HG03571 (cell line): ENCODE measurements around the gene STPG3.

ENCODE experiments used
- ATAC-seq: cut with Tn5 transposase; IDR thresholded peaks from one replicate; pipeline ENCODE4 v1.9.1; 2021; ENCODE audit not compliant: unreplicated experiment

Gene STPG3

DNA sequence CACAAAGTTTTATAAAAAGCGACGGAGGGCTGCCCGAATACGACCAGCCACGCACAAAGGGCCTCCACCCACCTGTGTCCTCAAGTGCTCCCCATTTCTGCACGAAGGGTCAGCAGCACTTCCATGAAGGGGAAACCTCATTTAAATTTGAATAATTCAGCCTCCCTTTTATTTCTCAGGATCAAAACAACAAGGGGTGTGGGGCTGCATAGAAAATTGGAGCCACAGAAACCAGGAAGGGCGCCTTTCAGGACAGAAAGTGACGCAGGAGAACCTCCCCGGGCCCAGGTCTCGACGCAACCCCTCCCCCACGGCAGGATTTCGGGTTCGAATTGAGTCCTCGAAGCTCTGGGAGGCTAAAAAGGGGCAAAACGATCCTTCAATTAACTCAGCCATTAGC, 48.9 kb downstream of the STPG3 start:
- no peak for ATAC-seq

DNA sequence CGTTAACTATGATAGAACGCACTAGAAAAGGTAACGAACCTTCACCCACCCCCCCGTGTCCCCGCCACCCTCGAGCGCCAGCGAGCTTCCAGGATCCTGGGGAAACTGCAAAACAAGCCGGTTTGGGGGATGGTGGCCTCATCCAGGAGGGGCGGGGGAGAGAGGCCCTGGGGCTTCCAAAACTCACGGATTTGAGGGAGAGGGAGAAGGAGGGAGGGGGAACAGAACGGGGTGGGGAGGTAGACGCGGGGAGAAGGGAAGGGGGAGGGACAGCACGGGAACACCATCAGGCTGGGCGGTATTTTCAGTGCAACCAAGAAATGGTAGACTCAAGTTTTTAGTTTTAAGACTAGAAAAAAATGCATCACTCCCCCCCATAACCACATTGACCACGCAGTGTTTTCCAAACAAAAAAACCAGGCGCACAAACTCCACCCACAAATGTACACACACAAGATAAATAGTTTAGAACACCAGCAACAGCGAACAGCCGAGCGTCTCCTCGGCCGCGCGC, 49.5 kb downstream of the STPG3 start:
- no peak for ATAC-seq

DNA sequence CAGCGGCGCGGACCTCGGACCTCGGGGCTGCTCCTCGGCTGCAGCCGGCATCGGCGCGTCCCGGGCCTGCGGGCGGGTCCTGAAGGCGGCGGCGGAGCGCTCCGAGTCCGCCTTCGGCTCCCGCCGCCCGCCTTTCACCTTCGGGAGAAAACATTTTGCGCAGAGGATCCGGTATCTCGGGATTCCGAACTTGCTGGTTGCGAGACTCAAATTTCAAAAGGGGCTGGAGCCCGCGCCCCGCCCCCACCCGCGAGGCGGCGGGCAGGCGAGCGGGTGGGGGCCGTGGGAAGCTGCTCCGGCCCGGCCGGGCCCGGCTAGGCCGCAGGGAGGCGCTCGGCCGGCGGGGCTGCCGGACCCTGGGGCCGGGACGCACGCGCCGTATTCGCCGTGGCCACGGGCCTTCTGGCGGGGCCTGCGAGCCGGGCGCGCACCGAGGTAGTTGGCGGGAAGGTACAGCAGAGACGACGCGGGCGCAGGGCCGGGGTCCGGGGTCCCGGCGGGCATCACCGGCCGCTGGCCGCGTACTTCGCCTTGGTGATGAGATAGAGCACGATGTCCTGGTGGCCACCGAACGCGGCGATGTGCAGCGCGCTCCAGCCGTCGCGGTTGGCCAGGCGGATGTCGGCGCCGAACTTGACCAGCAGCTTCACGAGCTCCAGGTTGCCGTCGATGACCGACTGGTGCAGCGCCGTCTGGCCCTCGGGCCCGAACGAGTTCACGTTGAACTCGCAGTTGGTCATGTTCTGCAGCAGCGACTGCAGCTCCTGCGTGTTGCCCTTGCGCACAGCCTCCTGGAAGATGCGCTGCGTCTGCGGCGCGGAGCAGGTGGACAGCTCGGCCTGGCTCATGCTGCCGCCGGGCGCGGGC, 50.2 kb downstream of the STPG3 start:
- ATAC-seq = no peak

DNA sequence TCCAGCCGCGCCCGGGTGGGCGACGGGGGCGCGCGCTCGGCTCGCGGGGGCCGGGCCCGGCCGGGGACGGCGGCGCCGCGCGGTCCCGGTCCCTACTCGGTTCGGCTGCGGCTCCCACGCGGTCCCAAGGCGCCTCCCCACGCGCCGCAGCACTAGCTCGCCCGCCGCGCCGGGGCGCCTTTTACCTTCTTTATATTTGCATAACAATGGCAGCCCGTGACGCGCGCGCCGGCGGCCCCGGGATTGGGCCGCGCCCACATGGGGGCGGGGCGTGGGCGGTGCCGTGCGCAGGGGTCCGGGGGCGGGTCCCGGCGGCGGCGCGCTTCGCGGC, 51.0 kb downstream of the STPG3 start, which contains the start of gene NRARP:
TSS of gene NRARP (minus strand) at position 154 of the 331 bp plus-strand sequence. CDS start 343 bp downstream, outside the sequence.
- ATAC-seq = peak; percentile 67

DNA sequence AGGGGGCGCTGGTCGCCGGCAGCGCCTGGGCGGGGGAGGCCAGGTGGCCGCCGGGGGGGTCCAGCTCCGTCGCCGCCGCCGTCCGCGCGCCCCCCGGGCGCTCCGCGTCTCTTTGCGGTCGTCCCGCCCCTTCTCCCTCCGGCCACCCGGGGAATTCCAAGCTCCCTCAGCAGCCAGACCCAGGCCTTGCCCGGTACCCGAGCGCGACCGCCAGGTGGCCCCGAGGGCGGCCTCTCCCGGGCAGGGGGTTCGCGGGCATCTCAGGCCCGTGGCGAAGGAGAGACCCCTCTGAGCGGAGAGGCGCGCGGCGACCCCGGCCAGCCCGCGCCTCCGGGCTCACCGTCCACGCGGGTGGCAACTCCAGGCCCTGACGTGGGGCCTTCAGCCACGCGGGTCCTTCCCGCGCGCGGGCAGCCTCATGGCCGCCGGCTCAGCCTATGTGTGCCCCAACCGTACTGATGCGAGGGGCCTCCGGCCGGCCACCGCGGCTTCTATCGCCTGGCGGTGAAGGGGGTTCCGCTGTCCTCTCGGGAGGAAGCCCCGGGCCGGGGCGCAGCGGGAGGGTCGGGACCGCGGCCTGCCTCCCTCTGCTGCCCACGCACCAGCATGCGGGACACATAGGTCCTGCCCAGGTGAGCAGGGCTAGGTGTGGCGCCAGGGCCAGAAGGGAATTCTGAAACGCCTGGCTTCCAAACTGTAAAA, 51.5 kb downstream of the STPG3 start:
- ATAC-seq = peak; percentile 42
